ENCODE data around the gene HIF3A.
A peak's percentile ranks its signal among the peaks of the same experiment; 100 is the strongest.

HIF3A gene

GRCh38 chr19:46368116-46368515, 71.3 kb downstream of the HIF3A start:
- no peak for TF ChIP-seq POLR2AphosphoS5 (IDR thresholded peaks at IDR 0.05; ENCODE audit: low read depth, low read length)

- no peak for TF ChIP-seq POLR2AphosphoS5 (IDR thresholded peaks at IDR 0.05; ENCODE audit: low read depth, low read length)
- TF ChIP-seq FOXP2 (optimal IDR thresholded peaks at IDR 0.05; ENCODE audit: borderline replicate concordance, extremely low read depth, extremely low read length, insufficient read depth), result no peak
- TF ChIP-seq SIN3A (IDR thresholded peaks at IDR 0.05; ENCODE audit: borderline replicate concordance, insufficient read depth, low read length), result no peak
- no peak for TF ChIP-seq TAF1 (IDR thresholded peaks at IDR 0.05; ENCODE audit: borderline replicate concordance, insufficient read depth, low read length)
- TF ChIP-seq REST (IDR thresholded peaks at IDR 0.05; ENCODE audit: insufficient read depth in 1 of 2, low read depth in 2 of 2, low read length in 2 of 2), result no peak
Measured at GRCh38 chr19:46369817-46370216, 73.0 kb downstream of the HIF3A start.

- no peak for TF ChIP-seq TAF1 (IDR thresholded peaks at IDR 0.05; ENCODE audit: borderline replicate concordance, insufficient read depth, low read length)
- no peak for TF ChIP-seq REST (IDR thresholded peaks at IDR 0.05; ENCODE audit: insufficient read depth in 1 of 2, low read depth in 2 of 2, low read length in 2 of 2)
- no peak for TF ChIP-seq FOXP2 (optimal IDR thresholded peaks at IDR 0.05; ENCODE audit: borderline replicate concordance, extremely low read depth, extremely low read length, insufficient read depth)
- no peak for TF ChIP-seq POLR2AphosphoS5 (IDR thresholded peaks at IDR 0.05; ENCODE audit: low read depth, low read length)
- TF ChIP-seq SIN3A (IDR thresholded peaks at IDR 0.05; ENCODE audit: borderline replicate concordance, insufficient read depth, low read length), result no peak
Measured at GRCh38 chr19:46371371-46371901, 74.6 kb downstream of the HIF3A start.

- TF ChIP-seq SIN3A (IDR thresholded peaks at IDR 0.05; ENCODE audit: borderline replicate concordance, insufficient read depth, low read length), result no peak
- no peak for TF ChIP-seq TAF1 (IDR thresholded peaks at IDR 0.05; ENCODE audit: borderline replicate concordance, insufficient read depth, low read length)
- no peak for TF ChIP-seq POLR2AphosphoS5 (IDR thresholded peaks at IDR 0.05; ENCODE audit: low read depth, low read length)
- TF ChIP-seq FOXP2 (optimal IDR thresholded peaks at IDR 0.05; ENCODE audit: borderline replicate concordance, extremely low read depth, extremely low read length, insufficient read depth), result no peak
- no peak for TF ChIP-seq REST (IDR thresholded peaks at IDR 0.05; ENCODE audit: insufficient read depth in 1 of 2, low read depth in 2 of 2, low read length in 2 of 2)
Measured at GRCh38 chr19:46372901-46373490, 76.2 kb downstream of the HIF3A start.

GRCh38 chr19:46373491-46374359, 76.9 kb downstream of the HIF3A start:
- no peak for TF ChIP-seq FOXP2 (optimal IDR thresholded peaks at IDR 0.05; ENCODE audit: borderline replicate concordance, extremely low read depth, extremely low read length, insufficient read depth)
- TF ChIP-seq REST (IDR thresholded peaks at IDR 0.05; ENCODE audit: insufficient read depth in 1 of 2, low read depth in 2 of 2, low read length in 2 of 2), result 0 out of 4 replicates have a peak, but pooled peaks of 1 of the 2 experiments have one; percentile 22
- peak; percentile 65; the same call in 1 of the 2 replicates for TF ChIP-seq TAF1 (IDR thresholded peaks at IDR 0.05; ENCODE audit: borderline replicate concordance, insufficient read depth, low read length)
- peak; percentile 95; the same call in 1 of the 2 replicates for TF ChIP-seq SIN3A (IDR thresholded peaks at IDR 0.05; ENCODE audit: borderline replicate concordance, insufficient read depth, low read length)
- TF ChIP-seq POLR2AphosphoS5 (IDR thresholded peaks at IDR 0.05; ENCODE audit: low read depth, low read length), result peak; percentile 71
